Activated T-cell treated with anti-CD3 and anti-CD28 coated beads, Interleukin-2, amount 50 U/mL, for 72 hours (primary cell): ENCODE results near the gene GCC1. TPM values are rescaled to one million over a fixed set of nuclear protein-coding genes. Genes with fewer than 3 reads are reported as not detected.
A peak's percentile ranks its signal among the peaks of the same experiment; 100 is the strongest.

Source experiments
- ATAC-seq, 2 donors: fragments of 150-1000 bp; cut with Tn5 transposase; replicated peaks in 1 of 2; 2 replicates each; pipeline ENCODE4 v1.10.0; 2021; ENCODE audit warnings: moderate library complexity in 2 of 2, mild to moderate bottlenecking in 1 of 2
- DNase-seq, 2 donors: peaks; one replicate each; pipeline ENCODE4 v3.0.0; 2021 to 2022; ENCODE audit warnings: mixed read lengths in 1 of 2
- H3K27ac Mint-ChIP-seq: one replicate; pipeline ENCODE4 v1.8.0; 2022; ENCODE audit warnings: mild to moderate bottlenecking, moderate library complexity, mixed read lengths
- H3K27me3 Mint-ChIP-seq: one replicate; pipeline ENCODE4 v1.8.0; 2022; ENCODE audit warnings: low read depth, mixed read lengths
- H3K36me3 Mint-ChIP-seq, 2 donors: one replicate each; pipeline ENCODE4 v1.8.0; 2022; ENCODE audit warnings: mixed read lengths in 2 of 2, mild to moderate bottlenecking in 1 of 2; ENCODE audit not compliant: insufficient read depth in 2 of 2
- H3K4me1 Mint-ChIP-seq: one replicate; pipeline ENCODE4 v1.8.0; 2022; ENCODE audit warnings: low read depth, mixed read lengths
- H3K4me3 Mint-ChIP-seq, 2 donors: one replicate each; pipeline ENCODE4 v1.8.0; 2022; ENCODE audit warnings: mild to moderate bottlenecking in 2 of 2, mixed read lengths in 2 of 2, moderate library complexity in 2 of 2
- H3K9me3 Mint-ChIP-seq, 2 donors: one replicate each; pipeline ENCODE4 v1.8.0; 2022; ENCODE audit warnings: mixed read lengths in 2 of 2
- total RNA-seq, 2 donors: library from RNA; stranded (reverse); gene quantifications; one replicate each; pipeline ENCODE4 v1.2.3, GENCODE V29; 2022

The GCC1 gene
- total RNA-seq, 2 donors from 2014 or later = 24.5 to 25.1 TPM

DNA sequence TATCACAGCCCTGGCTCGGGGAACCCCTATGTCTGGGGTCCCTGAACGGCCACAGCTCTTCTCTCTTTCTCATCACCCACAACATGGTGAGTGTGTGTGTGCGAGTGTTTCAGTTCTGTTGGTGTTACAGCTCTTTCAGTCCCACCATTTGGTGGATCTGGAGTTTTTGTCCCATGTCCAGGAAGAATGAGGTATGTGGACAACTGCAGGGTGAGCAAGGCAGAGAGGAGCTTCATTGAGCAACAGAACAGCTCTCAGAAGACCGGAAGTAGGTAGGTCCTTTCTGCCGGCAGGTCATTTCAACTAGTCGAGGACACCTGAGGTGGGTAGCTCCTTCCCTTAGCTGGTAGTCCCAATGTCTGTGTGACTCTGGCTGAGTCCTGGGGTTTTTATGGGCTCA is 23.1 kb upstream of the GCC1 start:
- peaks cover 2 to 4% of the 10 kb centered on the region in 2 donors for H3K9me3 Mint-ChIP-seq
- H3K4me1 Mint-ChIP-seq = no peaks in the 10 kb centered on the region
- no peak overlapping the region for H3K4me3 Mint-ChIP-seq
- H3K27me3 Mint-ChIP-seq = peaks cover 9% of the 10 kb centered on the region
- H3K27ac Mint-ChIP-seq = no peak overlapping the region
- no peak for ATAC-seq
- DNase-seq = no peak
- no peaks in the 10 kb centered on the region for H3K36me3 Mint-ChIP-seq

- Mint-ChIP-seq H3K4me3 (no peak overlapping the region), H3K27ac (no peak overlapping the region), H3K4me1 (no peaks in the 10 kb centered on the region), H3K36me3 (no peaks in the 10 kb centered on the region), H3K9me3 (no peaks in the 10 kb centered on the region), H3K27me3 (no peaks in the 10 kb centered on the region)
- no peak for DNase-seq
- ATAC-seq = no peak
Measured at GRCh38 chr7:127600885-127601284, 15.5 kb upstream of the GCC1 start.

DNA sequence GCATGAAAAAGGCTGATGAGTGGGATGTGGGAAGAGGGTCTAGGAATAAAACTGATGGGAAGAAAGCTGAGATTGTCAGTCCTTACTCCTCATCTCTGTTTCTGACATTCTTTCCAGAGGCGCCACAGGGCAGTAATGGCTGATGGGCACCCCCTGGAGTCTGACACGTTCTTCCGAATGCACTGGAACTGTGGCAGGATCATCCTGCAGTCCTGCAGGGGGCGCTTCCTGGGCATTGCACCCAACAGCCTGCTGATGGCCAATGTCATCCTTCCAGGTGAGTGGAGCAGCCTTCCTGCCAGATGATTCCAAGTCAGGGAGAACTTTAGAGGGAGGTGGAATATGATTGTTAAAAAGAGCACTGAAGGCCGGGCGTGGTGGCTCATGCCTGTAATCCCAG is 12.9 kb upstream of the GCC1 start:
- H3K27me3 Mint-ChIP-seq = no peaks in the 10 kb centered on the region
- H3K4me1 Mint-ChIP-seq = peaks cover 9% of the 10 kb centered on the region
- H3K9me3 Mint-ChIP-seq = no peaks in the 10 kb centered on the region
- no peak for DNase-seq
- H3K27ac Mint-ChIP-seq = no peak overlapping the region
- no peak for ATAC-seq
- H3K4me3 Mint-ChIP-seq = no peak overlapping the region
- H3K36me3 Mint-ChIP-seq = no peaks in the 10 kb centered on the region

- H3K4me1 Mint-ChIP-seq = peaks cover 18% of the 10 kb centered on the region
- peaks cover 0 to 6% of the 10 kb centered on the region in 2 donors for H3K36me3 Mint-ChIP-seq
- no peak overlapping the region for H3K4me3 Mint-ChIP-seq
- no peaks in the 10 kb centered on the region for H3K9me3 Mint-ChIP-seq
- H3K27me3 Mint-ChIP-seq = no peaks in the 10 kb centered on the region
- H3K27ac Mint-ChIP-seq = peak overlapping the region; percentile 45
- ATAC-seq = no peak
- no peak for DNase-seq
Measured at GRCh38 chr7:127595737-127596136, 10.3 kb upstream of the GCC1 start.

- no peak overlapping the region for H3K27ac Mint-ChIP-seq
- no peak overlapping the region for H3K4me3 Mint-ChIP-seq
- no peaks in the 10 kb centered on the region for H3K9me3 Mint-ChIP-seq
- peaks cover 24% of the 10 kb centered on the region for H3K4me1 Mint-ChIP-seq
- no peak for ATAC-seq
- no peaks in the 10 kb centered on the region for H3K27me3 Mint-ChIP-seq
- no peak for DNase-seq
- H3K36me3 Mint-ChIP-seq = peaks cover 0 to 6% of the 10 kb centered on the region in 2 donors
Measured at GRCh38 chr7:127594490-127594889, 9.1 kb upstream of the GCC1 start.

- DNase-seq (no peak), ATAC-seq (no peak)
- Mint-ChIP-seq H3K36me3 (peaks cover 2 to 6% of the 10 kb centered on the region in 2 donors), H3K9me3 (no peaks in the 10 kb centered on the region), H3K27ac (no peak overlapping the region), H3K4me3 (no peak overlapping the region), H3K4me1 (peaks cover 33% of the 10 kb centered on the region), H3K27me3 (no peaks in the 10 kb centered on the region)
Measured at GRCh38 chr7:127592550-127592949, 7.2 kb upstream of the GCC1 start.

- no peak for ATAC-seq
- no peaks in the 10 kb centered on the region for H3K9me3 Mint-ChIP-seq
- H3K27me3 Mint-ChIP-seq = no peaks in the 10 kb centered on the region
- H3K27ac Mint-ChIP-seq = no peak overlapping the region
- peaks cover 2 to 6% of the 10 kb centered on the region in 2 donors for H3K36me3 Mint-ChIP-seq
- peaks cover 37% of the 10 kb centered on the region for H3K4me1 Mint-ChIP-seq
- no peak for DNase-seq
- H3K4me3 Mint-ChIP-seq = no peak overlapping the region
Measured at GRCh38 chr7:127591591-127591990, 6.2 kb upstream of the GCC1 start.

DNA sequence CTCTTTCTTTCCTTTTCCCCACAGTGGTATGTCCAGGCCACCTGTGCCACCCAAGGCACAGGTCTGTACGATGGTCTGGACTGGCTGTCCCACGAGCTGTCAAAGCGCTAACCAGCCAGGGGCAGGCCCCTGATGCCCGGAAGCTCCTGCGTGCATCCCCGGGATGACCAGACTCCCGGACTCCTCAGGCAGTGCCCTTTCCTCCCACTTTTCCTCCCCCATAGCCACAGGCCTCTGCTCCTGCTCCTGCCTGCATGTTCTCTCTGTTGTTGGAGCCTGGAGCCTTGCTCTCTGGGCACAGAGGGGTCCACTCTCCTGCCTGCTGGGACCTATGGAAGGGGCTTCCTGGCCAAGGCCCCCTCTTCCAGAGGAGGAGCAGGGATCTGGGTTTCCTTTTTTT is 5.8 kb upstream of the GCC1 start:
- Mint-ChIP-seq H3K27ac (no peak overlapping the region), H3K4me3 (no peak overlapping the region), H3K27me3 (no peaks in the 10 kb centered on the region), H3K9me3 (no peaks in the 10 kb centered on the region), H3K4me1 (peaks cover 38% of the 10 kb centered on the region), H3K36me3 (peaks cover 2 to 6% of the 10 kb centered on the region in 2 donors)
- no peak for ATAC-seq
- DNase-seq = no peak

- no peaks in the 10 kb centered on the region for H3K27me3 Mint-ChIP-seq
Measured at GRCh38 chr7:127589896-127590295, 4.5 kb upstream of the GCC1 start.

GRCh38 chr7:127588697-127589482 is 3.5 kb upstream of the GCC1 start:
- DNase-seq (peak; percentile 39 to 42), ATAC-seq (peak; percentile 6 to 16)
- Mint-ChIP-seq H3K9me3 (no peaks in the 10 kb centered on the region), H3K4me3 (peak overlapping the region; percentile 91 to 97), H3K27ac (peak overlapping the region; percentile 72), H3K36me3 (peaks cover 2 to 7% of the 10 kb centered on the region in 2 donors), H3K4me1 (peaks cover 45% of the 10 kb centered on the region), H3K27me3 (no peaks in the 10 kb centered on the region)

More at GRCh38 chr7:127589896-127590295, 4.5 kb upstream of the GCC1 start:
- ATAC-seq (no peak), DNase-seq (no peak)
- H3K36me3 Mint-ChIP-seq = peaks cover 2 to 7% of the 10 kb centered on the region in 2 donors
- H3K9me3 Mint-ChIP-seq = no peaks in the 10 kb centered on the region
- H3K4me1 Mint-ChIP-seq = peaks cover 44% of the 10 kb centered on the region
- H3K4me3 Mint-ChIP-seq = peak overlapping the region; percentile 91 to 97
- peak overlapping the region; percentile 45 for H3K27ac Mint-ChIP-seq

DNA sequence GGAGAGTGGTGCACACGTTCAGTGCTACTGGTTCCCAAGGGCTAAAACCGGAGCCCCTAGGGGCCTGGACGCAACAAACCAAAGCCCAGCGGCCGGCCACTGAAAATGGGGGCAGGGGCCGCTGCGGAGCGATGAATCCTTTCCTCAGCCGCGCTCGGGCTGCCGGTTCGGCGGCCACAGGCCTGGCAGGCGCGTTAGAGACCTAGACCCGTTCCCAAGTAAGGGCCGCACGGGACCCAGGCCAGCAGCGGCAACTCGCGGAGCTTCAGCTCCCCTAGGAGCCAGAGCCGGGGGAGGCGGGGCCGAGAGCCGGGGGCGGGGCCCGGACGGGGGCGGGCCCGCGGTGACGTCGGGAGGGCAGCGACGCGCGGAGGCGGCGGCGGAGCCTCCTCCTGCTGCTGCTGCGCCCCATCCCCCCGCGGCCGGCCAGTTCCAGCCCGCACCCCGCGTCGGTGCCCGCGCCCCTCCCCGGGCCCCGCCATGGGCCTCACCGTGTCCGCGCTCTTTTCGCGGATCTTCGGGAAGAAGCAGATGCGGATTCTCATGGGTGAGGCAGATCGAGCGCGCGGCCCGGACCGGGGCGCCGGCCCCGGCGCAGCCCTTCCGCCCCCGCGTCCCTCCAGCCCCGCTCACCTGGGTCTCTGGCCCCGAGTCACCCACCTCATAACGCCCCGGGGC is 2.8 kb upstream of the GCC1 start, which contains the start of gene ARF5:
Gene ARF5 (plus strand): TSS at position 393 of the 678 bp plus-strand sequence. CDS start 88 bp downstream, at position 481.
- H3K27ac Mint-ChIP-seq = peak within 1 kb of the TSS; percentile 72
- ATAC-seq (peak; percentile 84 to 86), DNase-seq (peak; percentile 89 to 93)
- no peaks in the 10 kb centered on the region for H3K9me3 Mint-ChIP-seq
- H3K27me3 Mint-ChIP-seq = no peaks in the 10 kb centered on the region
- peaks cover 53% of the 10 kb centered on the region for H3K4me1 Mint-ChIP-seq
- peak within 1 kb of the TSS; percentile 91 to 97 for H3K4me3 Mint-ChIP-seq
- H3K36me3 Mint-ChIP-seq = peaks cover 2 to 7% of the 10 kb centered on the region in 2 donors

GRCh38 chr7:127587663-127588018 is 2.2 kb upstream of the GCC1 start:
- Mint-ChIP-seq H3K27me3 (no peaks in the 10 kb centered on the region), H3K4me1 (peaks cover 58% of the 10 kb centered on the region), H3K9me3 (no peaks in the 10 kb centered on the region), H3K4me3 (peak overlapping the region; percentile 79 to 82), H3K36me3 (peaks cover 6 to 7% of the 10 kb centered on the region in 2 donors), H3K27ac (no peak overlapping the region)
- ATAC-seq = no peak
- DNase-seq = no peak

- H3K4me1 Mint-ChIP-seq = peaks cover 68% of the 10 kb centered on the region
- H3K36me3 Mint-ChIP-seq = peaks cover 5 to 6% of the 10 kb centered on the region in 2 donors
- ATAC-seq (no peak), DNase-seq (no peak)
- H3K4me3 Mint-ChIP-seq = peak overlapping the region in 1 of 2 donors; percentile 82
- H3K9me3 Mint-ChIP-seq = no peaks in the 10 kb centered on the region
- H3K27me3 Mint-ChIP-seq = no peaks in the 10 kb centered on the region
- peak overlapping the region; percentile 24 for H3K27ac Mint-ChIP-seq
Measured at GRCh38 chr7:127586346-127586745, 950 bp upstream of the GCC1 start.
